Stimulated activated CD8-positive, alpha-beta memory T cell treated with anti-CD3 and anti-CD28 coated beads, Interleukin-7, amount 100 ng/mL, for 48 hours (primary cell): ENCODE results near the gene MRPL43.

Experiments
- DNase-seq, 2 donors: peaks; one replicate each; pipeline ENCODE4 v3.0.0-alpha.2; 2020; ENCODE audit warnings: low read depth in 1 of 2; ENCODE audit errors: extremely low read depth in 1 of 2

Gene MRPL43

DNA sequence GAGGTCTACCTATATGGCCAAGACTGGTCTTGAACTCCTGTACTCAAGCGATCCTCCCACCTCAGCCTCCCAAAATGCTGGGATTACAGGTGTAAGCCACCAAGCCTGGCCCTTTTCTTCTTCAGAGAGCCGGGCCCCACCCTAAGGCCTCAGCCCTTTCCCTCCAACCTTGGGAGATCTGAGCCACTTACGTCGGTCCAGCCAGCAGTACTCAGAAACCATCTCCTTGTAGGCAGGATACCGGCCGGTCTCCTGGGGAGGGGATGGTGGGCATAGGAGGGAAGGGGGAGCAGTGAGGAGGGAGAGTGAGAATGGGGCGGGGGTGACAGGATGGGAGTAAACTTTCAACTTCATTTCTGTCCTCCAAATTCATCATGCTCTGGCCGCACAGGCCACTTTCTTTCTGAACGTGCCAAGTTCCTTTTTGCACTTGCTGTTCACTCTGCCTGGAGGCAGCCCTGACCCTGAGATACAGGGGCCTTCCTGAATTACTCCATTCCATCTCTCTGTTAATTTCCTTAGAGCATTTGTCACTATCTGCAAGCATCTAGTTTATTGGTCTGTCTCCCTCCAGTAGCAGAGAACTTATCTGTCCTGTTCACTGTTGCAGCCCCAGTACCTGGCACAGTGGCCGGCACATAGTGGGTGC, 33.3 kb upstream of the MRPL43 start:
- no peak for DNase-seq

GRCh38 chr10:101019440-101019703, 32.1 kb upstream of the MRPL43 start:
- no peak for DNase-seq

- peak; percentile 56 to 67 for DNase-seq
Observed at GRCh38 chr10:101018600-101019439, 31.5 kb upstream of the MRPL43 start.

DNA sequence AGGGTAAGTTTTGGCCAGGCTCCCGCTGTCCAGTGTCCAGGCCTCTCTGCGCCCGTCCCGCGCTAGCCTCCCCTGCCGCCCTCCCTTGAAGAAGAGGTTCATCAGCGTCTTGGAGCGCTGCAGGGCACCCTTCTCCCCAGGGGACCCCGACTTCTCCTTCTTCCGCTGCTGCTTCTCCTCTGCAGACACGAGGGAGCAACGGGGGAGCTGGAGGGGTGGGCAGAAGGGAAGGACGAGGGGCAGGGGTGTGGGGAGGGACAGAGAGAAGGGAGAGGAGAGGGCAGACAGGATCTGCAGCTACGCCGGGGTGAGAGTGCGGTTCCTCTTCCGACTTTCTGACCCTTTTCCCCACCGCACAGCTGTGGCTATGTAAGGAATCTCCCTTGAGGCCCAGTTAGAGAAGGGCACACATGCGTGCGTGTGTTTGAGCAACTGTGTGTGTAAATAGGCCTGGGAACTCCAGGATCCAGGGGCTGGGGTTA, 30.9 kb upstream of the MRPL43 start:
- no peak for DNase-seq

DNA sequence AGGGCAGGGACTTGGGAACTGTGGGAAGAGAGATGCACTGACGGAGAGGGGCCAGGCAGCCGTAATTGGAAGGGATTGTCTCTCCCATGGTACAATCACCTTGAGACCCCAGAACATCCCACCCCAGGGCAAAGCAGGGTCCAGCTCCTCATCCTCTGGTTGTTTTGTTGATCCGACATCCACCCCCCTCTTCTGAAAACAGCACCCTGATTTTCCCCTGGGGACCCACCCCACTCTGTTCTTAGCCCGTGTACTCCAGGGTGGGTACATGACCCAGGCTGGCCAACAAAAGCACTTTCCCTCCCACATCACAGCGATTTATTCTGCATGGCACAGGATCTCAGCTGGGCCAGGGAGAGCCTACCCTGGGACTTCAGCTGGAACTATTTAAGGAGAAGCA, 29.5 kb upstream of the MRPL43 start:
- no peak for DNase-seq

- no peak for DNase-seq
Observed at GRCh38 chr10:101015582-101015973, 28.3 kb upstream of the MRPL43 start.

DNA sequence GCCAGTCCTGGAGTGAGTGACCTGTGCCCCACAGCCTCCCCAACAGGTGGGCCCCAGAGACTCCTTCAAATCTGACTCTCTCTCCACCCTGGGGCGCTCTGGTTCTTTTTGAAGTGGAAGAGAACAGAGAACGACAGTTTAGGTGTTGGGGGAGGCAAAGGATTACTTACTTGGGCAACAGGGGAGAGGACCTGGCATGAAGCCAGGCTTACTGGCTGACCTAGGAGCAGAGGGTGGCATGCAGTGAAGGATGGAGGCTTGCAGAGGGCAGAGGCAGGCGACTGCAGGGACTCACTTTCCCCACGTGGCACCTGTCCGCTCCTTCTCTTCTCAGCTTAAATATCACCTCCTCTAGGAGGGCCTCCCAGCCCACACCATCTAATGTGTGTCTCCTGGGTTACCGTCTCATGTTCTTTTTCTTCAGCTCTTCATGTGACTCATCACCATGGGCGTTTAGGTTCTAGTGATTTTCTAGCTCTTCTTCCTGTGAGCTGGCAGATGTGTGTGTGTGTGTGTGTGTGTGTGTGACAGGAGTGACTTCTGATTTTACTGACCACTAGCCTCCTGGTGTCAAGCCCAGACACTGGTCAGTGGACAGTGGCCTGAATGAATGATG, 27.8 kb upstream of the MRPL43 start:
- DNase-seq: no peak

- DNase-seq: peak; percentile 39 to 59
Observed at GRCh38 chr10:101014230-101014884, 27.1 kb upstream of the MRPL43 start.

- DNase-seq: no peak
Observed at GRCh38 chr10:101013365-101013825, 26.1 kb upstream of the MRPL43 start.

- DNase-seq: peak; percentile 53 to 75
Observed at GRCh38 chr10:101012525-101013364, 25.4 kb upstream of the MRPL43 start.

GRCh38 chr10:101011517-101012423, 24.5 kb upstream of the MRPL43 start:
- DNase-seq: no peak

DNA sequence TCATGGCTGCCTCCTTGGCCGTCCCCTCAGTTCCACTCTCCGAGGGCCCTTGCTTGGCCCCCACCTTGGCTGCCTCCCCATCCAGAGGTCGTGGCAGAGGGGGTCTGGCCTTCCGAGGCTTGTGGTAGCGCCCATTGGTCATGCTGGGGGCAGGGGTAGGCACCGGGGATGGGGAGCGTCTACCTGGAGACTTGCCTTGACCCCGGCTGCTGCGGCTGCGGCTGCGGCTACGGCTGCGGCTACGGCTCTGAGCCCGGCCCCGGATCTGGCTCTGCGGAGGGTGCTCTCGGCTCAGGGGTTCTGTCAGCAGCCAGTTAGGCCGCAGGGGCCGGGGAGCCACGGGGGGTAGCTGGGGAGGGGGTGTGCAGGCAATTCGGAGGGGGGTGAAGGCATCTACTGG, 23.0 kb upstream of the MRPL43 start:
- DNase-seq: no peak

- DNase-seq: no peak
Observed at GRCh38 chr10:101008823-101009423, 21.6 kb upstream of the MRPL43 start.

DNA sequence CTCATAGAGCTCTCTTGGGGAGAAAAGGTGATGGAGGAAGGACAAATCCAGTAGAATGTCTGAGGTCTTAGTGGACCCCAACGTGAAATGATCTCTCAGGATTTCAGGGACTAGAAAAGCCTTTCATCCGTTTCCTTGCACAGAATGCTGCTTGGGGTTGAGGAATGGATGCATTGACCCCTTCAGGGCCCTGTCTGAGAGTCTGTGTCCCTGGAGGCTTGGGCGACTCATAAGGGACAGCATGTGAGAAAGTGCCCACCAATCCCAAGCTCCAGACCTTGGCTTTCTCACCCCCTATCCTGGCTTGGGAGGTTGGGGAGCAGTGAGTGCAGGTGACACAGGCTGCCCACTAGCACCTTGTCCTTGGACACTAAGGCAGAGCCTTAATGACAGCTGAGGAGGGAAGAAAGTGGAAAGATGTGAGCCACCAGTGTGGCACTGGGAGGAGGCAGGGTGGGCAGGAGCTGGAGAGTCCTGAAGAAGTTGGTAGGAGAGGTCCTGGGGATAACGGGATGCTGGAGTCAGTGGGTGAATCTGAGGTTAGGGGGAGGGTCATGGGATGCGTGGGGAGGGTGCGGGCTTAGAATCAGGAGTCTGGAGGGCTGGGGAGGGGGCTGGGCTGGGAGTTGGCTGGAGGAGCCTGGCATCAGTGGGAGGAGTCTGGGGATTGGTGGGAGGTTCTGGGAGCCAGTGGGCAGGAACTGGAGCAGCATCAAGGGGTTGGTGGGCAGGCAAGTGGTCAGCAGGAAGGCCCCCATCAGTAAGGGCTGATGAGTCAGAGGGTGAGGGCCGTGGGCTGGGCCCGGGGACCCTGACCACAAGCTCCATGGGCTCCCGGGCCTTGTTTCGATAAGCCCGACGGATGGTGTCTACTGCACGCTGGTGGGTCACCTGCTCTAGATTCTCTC, 20.9 kb upstream of the MRPL43 start:
- no peak for DNase-seq

DNA sequence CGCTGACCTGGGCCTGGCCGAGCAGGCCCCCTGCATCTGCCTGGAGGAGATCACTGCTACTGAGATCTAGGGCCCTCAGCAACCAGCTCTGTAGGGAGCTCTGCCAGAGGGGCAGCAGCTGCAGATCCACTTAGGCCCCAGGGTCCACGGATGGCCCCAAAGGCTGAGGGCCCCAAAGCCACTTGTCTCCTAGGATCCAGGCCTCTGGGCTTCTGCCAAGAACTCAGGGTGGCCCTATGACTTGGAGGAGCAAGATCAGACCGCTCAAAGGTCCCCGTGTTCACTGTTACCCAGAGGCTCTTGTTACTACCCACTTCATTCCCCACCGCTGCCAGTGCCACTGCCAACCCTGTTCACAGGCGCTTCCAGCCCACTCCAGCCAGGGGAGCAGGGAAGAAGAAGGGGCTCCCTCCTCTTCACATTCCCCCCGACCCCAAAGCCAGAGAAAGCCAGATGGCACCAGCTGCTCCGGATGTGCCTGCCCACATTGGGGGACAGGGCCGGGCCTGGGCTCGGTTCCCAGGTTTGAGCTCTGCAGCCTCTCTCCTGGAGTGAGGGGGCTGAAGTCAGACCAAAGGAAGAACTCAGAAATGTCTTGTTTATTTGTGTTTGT, 19.9 kb upstream of the MRPL43 start:
- no peak for DNase-seq

GRCh38 chr10:101006593-101007098, 19.3 kb upstream of the MRPL43 start:
- no peak for DNase-seq

GRCh38 chr10:101005869-101006567, 18.7 kb upstream of the MRPL43 start:
- DNase-seq: no peak
